K562 (cell line): Measurements from ENCODE around the gene MRPL4. TPM values are rescaled to one million over a fixed set of nuclear protein-coding genes. Genes with fewer than 3 reads are reported as not detected.

ENCODE experiments used
- CREBBP ChIP-seq: IDR thresholded peaks from one replicate; pipeline ENCODE4 v1.6.1; 2012; ENCODE audit warnings: low read depth, mild to moderate bottlenecking, control low read depth, inconsistent platforms, low read length
- E2F8 ChIP-seq: fragments of 450-650 bp; IDR thresholded peaks from 2 replicates; pipeline ENCODE4 v1.7.1; 2018; ENCODE audit warnings: mild to moderate bottlenecking, low read depth; ENCODE audit not compliant: partially characterized antibody
- ELK1 ChIP-seq: sonication (generic); formaldehyde crosslinking; IDR thresholded peaks from 2 replicates; pipeline ENCODE4 v1.8.1; 2022; ENCODE audit warnings: missing genetic modification reagents
- FOXP4 ChIP-seq: sonication (generic); formaldehyde crosslinking; IDR thresholded peaks from 2 replicates; pipeline ENCODE4 v1.8.0; 2022; ENCODE audit warnings: mild to moderate bottlenecking, missing genetic modification reagents, borderline replicate concordance
- GABPB1 ChIP-seq: sonication (generic); formaldehyde crosslinking; IDR thresholded peaks from 2 replicates; pipeline ENCODE4 v1.8.0; 2022; ENCODE audit warnings: mild to moderate bottlenecking, missing genetic modification reagents
- NFE2L1 ChIP-seq: fragments of 450-650 bp; IDR thresholded peaks from 2 replicates; pipeline ENCODE4 v1.6.1; 2016; ENCODE audit warnings: missing genetic modification characterization, low read depth, mild to moderate bottlenecking, missing compliant biosample characterization, moderate library complexity, borderline replicate concordance
- SIN3A ChIP-seq, 2 experiments: fragments of 150-350 bp in 1 of 2; IDR thresholded peaks; 2 replicates each; pipeline ENCODE4 v1.6.1; 2011 to 2016; ENCODE audit warnings: borderline replicate concordance in 2 of 2, low read depth in 2 of 2, low read length in 2 of 2, mild to moderate bottlenecking in 2 of 2, moderate library complexity in 2 of 2; ENCODE audit not compliant: control insufficient read depth in 1 of 2
- XRCC3 ChIP-seq: fragments of 450-650 bp; IDR thresholded peaks from 2 replicates; pipeline ENCODE4 v1.6.1; 2017; ENCODE audit warnings: mild to moderate bottlenecking, moderate library complexity
- ZBTB49 ChIP-seq: sonication (generic); formaldehyde crosslinking; IDR thresholded peaks from 2 replicates; pipeline ENCODE4 v1.8.0; 2022; ENCODE audit warnings: missing genetic modification reagents, mild to moderate bottlenecking, borderline replicate concordance
- ZFX ChIP-seq: sonication (generic); formaldehyde crosslinking; IDR thresholded peaks from 2 replicates; pipeline ENCODE4 v1.8.0; 2022; ENCODE audit warnings: mild to moderate bottlenecking, missing genetic modification reagents, moderate library complexity
- ZNF140 ChIP-seq: fragments of 250-450 bp; sonication (Bioruptor Pico); IDR thresholded peaks from 2 replicates; pipeline ENCODE4 v1.8.0; 2021; ENCODE audit warnings: moderate library complexity, mild to moderate bottlenecking, inconsistent platforms
- ZNF280B ChIP-seq: fragments of 250-450 bp; sonication (Bioruptor Pico); IDR thresholded peaks from 2 replicates; pipeline ENCODE4 v1.5.1; 2021; ENCODE audit warnings: mild to moderate bottlenecking
- ZNF583 ChIP-seq: fragments of 250-450 bp; sonication (Bioruptor Pico); IDR thresholded peaks from 2 replicates; pipeline ENCODE4 v1.4.0; 2020
- ZNF695 ChIP-seq: fragments of 450-650 bp; formaldehyde crosslinking; IDR thresholded peaks from 2 replicates; pipeline ENCODE4 v1.4.0; 2020; ENCODE audit warnings: mild to moderate bottlenecking, moderate library complexity
- ZNF766 ChIP-seq: fragments of 200-800 bp; sonication (Bioruptor generic); conservative IDR thresholded peaks from 2 replicates; pipeline ENCODE4 v1.6.1; 2016; ENCODE audit warnings: missing genetic modification characterization, missing compliant biosample characterization
- polyA plus RNA-seq, 8 experiments: library from polyadenylated mRNA; depleted of rRNA in 4 of 8; stranded (reverse) in 5 of 8; unstranded in 3 of 8; fragments of >200 nt; fragmentation: Nextera tagmentation in 2 of 8; fragmentation: Illumina TruSeq in 1 of 8; extraction: Ambion mirVana in 2 of 8; extraction: Trizol in 1 of 8; gene quantifications; 2 replicates each; pipeline versions ENCODE4 v1.2.1 to v1.2.3, GENCODE V29; 2011 to 2014; ENCODE audit warnings: inconsistent platforms in 1 of 8, missing spikeins in 1 of 8
- total RNA-seq, 7 experiments: library from RNA; depleted of rRNA in 6 of 7; stranded (reverse); fragments of >200 nt in 6 of 7; fragmentation: Illumina TruSeq in 2 of 7; extraction: Trizol in 2 of 7; gene quantifications; 2 replicates each; pipeline versions ENCODE4 v1.2.1 to v1.2.3, GENCODE V29; 2011 to 2021; ENCODE audit warnings: low replicate concordance in 1 of 7

MRPL4 gene
- total and polyA plus RNA-seq, 9 of the 15 experiments (the other 6 are each of a cell fraction or from before 2014, with no cell fraction given), result 1.4 to 239 (median 64.9) TPM

GRCh38 chr19:10270616-10271394, 18.8 kb downstream of the MRPL4 start, which contains the start of gene ICAM1 (continued):
- TF ChIP-seq CREBBP (no peak), FOXP4 (CRISPR knock-in tag) (no peak; the same call in 1 of the 2 replicates), ELK1 (no peak), ZNF766 (CRISPR knock-in tag) (peak; percentile 53; the same call in 1 of the 2 replicates), GABPB1 (CRISPR knock-in tag) (peak; percentile 58), XRCC3 (no peak), ZBTB49 (CRISPR knock-in tag) (no peak), ZNF280B (no peak), SIN3A (IDR thresholded peaks at IDR 0.05; ENCODE audit: borderline replicate concordance in 2 of 2, control insufficient read depth in 1 of 2, low read depth in 2 of 2, low read length in 2 of 2) (no peak; a peak in 2 of 4 replicates), ZFX (CRISPR knock-in tag) (peak; percentile 66), NFE2L1 (no peak), ZNF583 (CRISPR knock-in tag) (no peak), ZNF140 (CRISPR knock-in tag) (no peak), ZNF695 (CRISPR knock-in tag) (no peak), E2F8 (peak; percentile 46)
